PFSK-1 (cell line): ENCODE data around the gene FBXL7.

Source experiments
- FOXP2 ChIP-seq: optimal IDR thresholded peaks from 2 replicates; pipeline ENCODE3; 2011; ENCODE audit warnings: borderline replicate concordance, control low read depth, inconsistent platforms; ENCODE audit not compliant: insufficient read depth; ENCODE audit errors: extremely low read length, extremely low read depth
- POLR2AphosphoS5 ChIP-seq: IDR thresholded peaks from 2 replicates; pipeline ENCODE4 v1.6.1; 2012; ENCODE audit warnings: low read depth, mild to moderate bottlenecking, control low read depth, low read length, moderate library complexity
- SIN3A ChIP-seq: IDR thresholded peaks from 2 replicates; pipeline ENCODE4 v1.6.1; 2012; ENCODE audit warnings: mild to moderate bottlenecking, low read length, moderate library complexity, borderline replicate concordance; ENCODE audit not compliant: insufficient read depth
- TAF1 ChIP-seq: IDR thresholded peaks from 2 replicates; pipeline ENCODE4 v1.6.1; 2012; ENCODE audit warnings: low read length, control low read depth, borderline replicate concordance; ENCODE audit not compliant: insufficient read depth
- TF ChIP-seq, protein P1 (sequence below), 2 experiments: IDR thresholded peaks; 2 replicates each; pipeline versions ENCODE4 v1.6.1 to v1.8.0; 2011 to 2012; ENCODE audit warnings: low read depth in 2 of 2, low read length in 2 of 2, control low read depth in 1 of 2, inconsistent platforms in 1 of 2, mild to moderate bottlenecking in 1 of 2, moderate library complexity in 1 of 2; ENCODE audit not compliant: insufficient read depth in 1 of 2

FBXL7 gene

DNA sequence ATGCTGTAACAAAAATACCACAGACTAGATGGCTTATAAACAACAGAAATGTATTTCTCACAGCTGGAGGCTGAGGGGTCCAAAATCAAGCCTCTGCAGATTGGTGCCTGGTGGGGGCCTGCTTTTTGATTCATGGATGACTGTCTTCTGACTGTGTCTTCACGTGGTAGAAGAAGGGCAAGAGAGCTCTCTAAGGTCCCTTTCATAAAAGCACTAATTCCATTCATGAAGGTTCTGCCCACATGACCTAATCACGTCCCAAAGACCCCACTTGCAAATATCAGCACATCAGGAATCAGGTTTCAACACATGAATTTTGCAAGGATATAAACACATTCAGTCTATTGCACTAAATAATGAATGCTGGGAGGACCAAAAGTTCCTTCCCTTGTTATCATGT, 401.2 kb downstream of the FBXL7 start:
- no peak for TF ChIP-seq POLR2AphosphoS5
- no peak for TF ChIP-seq TAF1

DNA sequence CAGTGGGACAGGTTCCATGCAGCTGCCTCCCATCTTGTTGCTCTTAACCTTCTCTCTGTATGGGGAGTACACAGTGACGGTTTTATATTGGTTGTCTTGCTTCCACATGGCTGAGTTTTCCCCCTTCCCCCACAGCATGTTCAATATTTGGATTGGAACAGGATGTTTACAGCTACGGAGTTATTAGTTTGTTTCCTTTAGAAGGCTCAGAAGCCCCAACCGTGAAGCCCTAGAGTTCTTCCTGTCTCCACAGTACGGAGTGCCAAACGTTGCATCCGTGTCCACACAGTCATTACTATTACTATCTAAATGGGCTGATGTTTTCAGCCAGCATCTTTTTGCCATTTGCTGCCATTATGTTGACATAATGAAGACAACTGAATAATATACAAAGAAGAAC, 402.1 kb downstream of the FBXL7 start:
- TF ChIP-seq, protein P1, sequence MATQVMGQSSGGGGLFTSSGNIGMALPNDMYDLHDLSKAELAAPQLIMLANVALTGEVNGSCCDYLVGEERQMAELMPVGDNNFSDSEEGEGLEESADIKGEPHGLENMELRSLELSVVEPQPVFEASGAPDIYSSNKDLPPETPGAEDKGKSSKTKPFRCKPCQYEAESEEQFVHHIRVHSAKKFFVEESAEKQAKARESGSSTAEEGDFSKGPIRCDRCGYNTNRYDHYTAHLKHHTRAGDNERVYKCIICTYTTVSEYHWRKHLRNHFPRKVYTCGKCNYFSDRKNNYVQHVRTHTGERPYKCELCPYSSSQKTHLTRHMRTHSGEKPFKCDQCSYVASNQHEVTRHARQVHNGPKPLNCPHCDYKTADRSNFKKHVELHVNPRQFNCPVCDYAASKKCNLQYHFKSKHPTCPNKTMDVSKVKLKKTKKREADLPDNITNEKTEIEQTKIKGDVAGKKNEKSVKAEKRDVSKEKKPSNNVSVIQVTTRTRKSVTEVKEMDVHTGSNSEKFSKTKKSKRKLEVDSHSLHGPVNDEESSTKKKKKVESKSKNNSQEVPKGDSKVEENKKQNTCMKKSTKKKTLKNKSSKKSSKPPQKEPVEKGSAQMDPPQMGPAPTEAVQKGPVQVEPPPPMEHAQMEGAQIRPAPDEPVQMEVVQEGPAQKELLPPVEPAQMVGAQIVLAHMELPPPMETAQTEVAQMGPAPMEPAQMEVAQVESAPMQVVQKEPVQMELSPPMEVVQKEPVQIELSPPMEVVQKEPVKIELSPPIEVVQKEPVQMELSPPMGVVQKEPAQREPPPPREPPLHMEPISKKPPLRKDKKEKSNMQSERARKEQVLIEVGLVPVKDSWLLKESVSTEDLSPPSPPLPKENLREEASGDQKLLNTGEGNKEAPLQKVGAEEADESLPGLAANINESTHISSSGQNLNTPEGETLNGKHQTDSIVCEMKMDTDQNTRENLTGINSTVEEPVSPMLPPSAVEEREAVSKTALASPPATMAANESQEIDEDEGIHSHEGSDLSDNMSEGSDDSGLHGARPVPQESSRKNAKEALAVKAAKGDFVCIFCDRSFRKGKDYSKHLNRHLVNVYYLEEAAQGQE (IDR thresholded peaks at IDR 0.05; ENCODE audit: insufficient read depth in 1 of 2, low read depth in 2 of 2, low read length in 2 of 2) = no peak
- peak; percentile 77 for TF ChIP-seq FOXP2

DNA sequence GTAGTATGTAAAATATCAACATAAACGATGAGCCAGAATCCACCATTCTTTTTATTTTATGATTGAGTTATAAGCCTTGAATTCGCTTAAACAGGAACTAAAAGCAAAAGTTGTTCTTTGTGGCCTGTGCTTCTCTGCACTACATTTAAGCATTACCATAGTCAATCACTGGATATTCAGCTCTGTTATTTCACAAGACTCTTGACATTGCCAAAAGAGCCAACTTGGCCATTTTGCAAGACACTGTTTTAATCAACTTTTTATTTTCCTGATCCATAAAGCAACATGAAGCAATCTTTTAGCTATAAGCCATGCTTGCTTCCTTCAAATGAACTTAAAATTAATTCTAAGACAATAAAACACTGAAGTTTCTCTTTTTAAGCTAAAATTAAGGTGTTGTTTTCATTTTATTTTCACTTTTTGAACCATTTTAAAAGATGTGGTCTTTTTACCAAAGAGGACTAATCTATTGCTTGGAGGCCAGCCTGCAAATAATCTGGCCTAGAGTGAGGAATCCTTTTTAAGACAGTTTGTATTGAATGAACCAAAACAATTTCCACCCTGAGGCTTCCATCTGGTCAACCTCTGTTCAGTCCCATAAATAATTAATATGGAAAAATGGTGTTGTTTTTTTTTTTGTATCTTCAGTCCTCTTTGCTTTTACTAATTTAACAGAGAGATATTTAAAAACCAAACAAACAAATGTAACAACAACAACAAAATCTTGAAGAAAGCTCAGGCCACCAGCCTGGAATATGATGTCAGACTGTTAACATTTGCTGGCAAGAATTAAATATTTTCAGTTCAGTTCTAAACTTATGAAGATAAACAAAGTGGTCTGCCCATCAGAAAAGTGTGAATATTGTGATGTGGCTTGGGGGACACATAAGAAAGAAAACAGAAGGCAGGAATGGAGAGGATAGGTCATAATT, 405.2 kb downstream of the FBXL7 start:
- TF ChIP-seq POLR2AphosphoS5 (no peak), TAF1 (no peak), FOXP2 (no peak), SIN3A (no peak)
- TF ChIP-seq, protein P1 (IDR thresholded peaks at IDR 0.05; ENCODE audit: insufficient read depth in 1 of 2, low read depth in 2 of 2, low read length in 2 of 2) = no peak

DNA sequence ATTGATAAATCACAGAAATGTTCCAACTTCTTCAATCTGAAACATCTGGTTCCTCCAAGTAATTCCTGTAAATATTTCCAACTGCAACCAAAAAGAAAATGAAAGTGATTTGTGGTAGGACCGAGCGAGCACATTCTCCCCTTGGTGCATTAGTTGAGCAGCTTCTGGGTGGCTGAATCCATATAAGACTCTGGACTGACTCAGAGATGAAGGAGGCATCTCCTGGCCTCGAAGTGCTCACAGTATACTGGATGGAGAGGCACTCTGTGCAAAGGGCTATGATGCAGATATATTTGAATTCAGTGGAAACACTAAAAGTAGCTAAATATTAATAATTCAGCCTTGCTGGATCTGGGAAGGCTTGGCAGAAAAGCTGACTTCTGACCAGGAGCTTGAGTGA, 414.7 kb downstream of the FBXL7 start:
- TF ChIP-seq POLR2AphosphoS5 = no peak
- no peak for TF ChIP-seq FOXP2
- no peak for TF ChIP-seq SIN3A
- TF ChIP-seq, protein P1 (IDR thresholded peaks at IDR 0.05; ENCODE audit: insufficient read depth in 1 of 2, low read depth in 2 of 2, low read length in 2 of 2) = no peak
- no peak for TF ChIP-seq TAF1

DNA sequence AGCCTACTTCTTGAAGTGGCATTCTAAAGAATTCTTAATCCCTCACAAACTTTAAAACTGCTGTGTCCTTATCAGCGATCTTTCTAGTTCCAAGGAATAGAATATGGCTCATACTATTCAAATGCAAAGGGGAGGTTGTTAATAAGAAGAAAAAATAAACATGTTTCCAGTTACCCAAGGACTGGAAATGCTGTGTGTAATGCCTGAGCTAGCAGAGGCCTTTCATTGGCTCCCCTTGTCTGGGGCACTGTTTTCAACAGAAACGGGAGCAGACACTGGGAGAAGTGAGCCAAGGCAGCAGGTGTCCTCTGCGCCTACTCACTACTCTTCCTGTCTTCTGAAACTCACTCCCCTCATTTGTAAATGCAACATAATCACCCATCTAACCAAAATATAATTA, 426.6 kb downstream of the FBXL7 start:
- TF ChIP-seq SIN3A (no peak), TAF1 (no peak), FOXP2 (no peak), POLR2AphosphoS5 (no peak)
- TF ChIP-seq, protein P1 (IDR thresholded peaks at IDR 0.05; ENCODE audit: insufficient read depth in 1 of 2, low read depth in 2 of 2, low read length in 2 of 2) = no peak
